Heart left ventricle (tissue), 13 donors: ENCODE data around the gene DYRK2.

Experiments used
- CTCF ChIP-seq, 12 donors: fragments of 200-600 bp; sonication (generic) in 4 of 12; IDR thresholded peaks; one replicate each; pipeline versions ENCODE4 v1.5.0 to v1.8.0; 2018 to 2022; ENCODE audit warnings: antibody characterized with exemption in 12 of 12, mild to moderate bottlenecking in 5 of 12
- POLR2A ChIP-seq, 2 donors: fragments of 450-650 bp; IDR thresholded peaks; one replicate each; pipeline ENCODE4 v1.6.1; 2017; ENCODE audit warnings: antibody characterized with exemption in 2 of 2, mild to moderate bottlenecking in 2 of 2, moderate library complexity in 2 of 2
- donor health status: ischemic (EF 13 %, LVEDD 7.1; RV severe dilation, severe dysfunction).
- donor health status: DM: no; HTN: yes; CAD: no.
- donor health status: DM: no; HTN: no; CAD: no.
- donor health status: ischemic (EF 25% LVEDD 6.9; RV normal size, moderate dysfunction).
- donor health status: ischemic (EF 25% LVEDD 5.7; RV mildly dilated, moderate dysfunction).
- donor health status: ischemic (EF 35%, LVEDD 5.7; RV mildly dilated, moderate dysfunction).
- donor health status: nonischemic (EF 11% LVEDD 7.7; RV severe dilation, severe dysfunction).
- donor health status: DM: yes; HTN: yes; CAD: no.
- donor health status: PGD.
- donor health status: ischemic (EF 29% LVEDD 5.4; RV normal size, mild dysfunction).
- donor health status: nonischemic (EF 23%, LVEDD 6.1; RV moderate dilation, normal function).

- TF ChIP-seq POLR2A (IDR thresholded peaks at IDR 0.05) (no peak), CTCF (IDR thresholded peaks at IDR 0.05) (no peak)
Measured at GRCh38 chr12:67624355-67624754, 24.2 kb upstream of the DYRK2 start.
